Hematopoietic multipotent progenitor cell treated with erythropoietin and hydrocortisone succinate and interleukin-3 and kit ligand, for 8 days (in vitro differentiated cells): Measurements from ENCODE around the gene ATP7A.
"Not testable (repeated sequence)": the region's sequence is repeated elsewhere in the genome, so short reads cannot be mapped to it uniquely, and the experiment has no call there.

Experiments used
- DNase-seq: peaks from one replicate; pipeline ENCODE4 v3.0.0-alpha.2; 2015

ATP7A gene

GRCh38 chrX:77910108-77910840 lies at the start of gene ATP7A:
Gene ATP7A (plus strand): TSS chrX:77910693. CDS start chrX:77971642, 60,949 bp downstream.
- peak; percentile 94 for DNase-seq

GRCh38 chrX:77875372-77875771 lies 35.1 kb upstream of the ATP7A start:
- no peak for DNase-seq

GRCh38 chrX:77881418-77881817 lies 29.1 kb upstream of the ATP7A start:
- DNase-seq, result not testable (repeated sequence)

- no peak for DNase-seq
Observed at GRCh38 chrX:77892887-77893286, 17.6 kb upstream of the ATP7A start.

GRCh38 chrX:77893713-77894112 lies 16.8 kb upstream of the ATP7A start:
- DNase-seq, result no peak

GRCh38 chrX:77894921-77895886 lies 15.3 kb upstream of the ATP7A start, which contains the start of gene MAGT1:
Gene MAGT1 (minus strand): TSS chrX:77895435. CDS start chrX:77895410, 25 bp downstream.
- peak; percentile 98 for DNase-seq

GRCh38 chrX:77899081-77899828 lies 11.2 kb upstream of the ATP7A start, which contains the start of gene COX7B:
Gene COX7B (plus strand): TSS chrX:77899468. CDS start chrX:77899554, 86 bp downstream.
- DNase-seq, result peak; percentile 98

GRCh38 chrX:77900688-77901087 lies 9.8 kb upstream of the ATP7A start:
- no peak for DNase-seq

GRCh38 chrX:77901506-77901905 lies 9.0 kb upstream of the ATP7A start:
- DNase-seq, result no peak

GRCh38 chrX:77917294-77917933 lies 6.9 kb downstream of the ATP7A start:
- no peak for DNase-seq

- DNase-seq, result no peak
Observed at GRCh38 chrX:77918568-77918967, 8.1 kb downstream of the ATP7A start.

GRCh38 chrX:77919370-77919769 lies 8.9 kb downstream of the ATP7A start:
- not testable (repeated sequence) for DNase-seq

- DNase-seq, result peak; percentile 73
Observed at GRCh38 chrX:77922787-77923186, 12.3 kb downstream of the ATP7A start.

- DNase-seq, result no peak
Observed at GRCh38 chrX:77924320-77924859, 13.9 kb downstream of the ATP7A start.

- no peak for DNase-seq
Observed at GRCh38 chrX:77925764-77926163, 15.3 kb downstream of the ATP7A start.

- DNase-seq, result no peak
Observed at GRCh38 chrX:77930581-77930980, 20.1 kb downstream of the ATP7A start.

- no peak for DNase-seq
Observed at GRCh38 chrX:77935886-77936285, 25.4 kb downstream of the ATP7A start.

GRCh38 chrX:77936299-77936698 lies 25.8 kb downstream of the ATP7A start:
- no peak for DNase-seq

- DNase-seq, result peak; percentile 32
Observed at GRCh38 chrX:77937291-77937690, 26.8 kb downstream of the ATP7A start.

GRCh38 chrX:77938083-77938680 lies 27.7 kb downstream of the ATP7A start:
- DNase-seq, result peak; percentile 86

- DNase-seq, result not testable (repeated sequence)
Observed at GRCh38 chrX:77945031-77945430, 34.5 kb downstream of the ATP7A start.
